ENCODE measurements around the gene NUP98. TPM values are rescaled to one million over a fixed set of nuclear protein-coding genes. Genes with fewer than 3 reads are reported as not detected.

Gene NUP98
- polyA plus RNA-seq, 1 experiment = 145 TPM

DNA sequence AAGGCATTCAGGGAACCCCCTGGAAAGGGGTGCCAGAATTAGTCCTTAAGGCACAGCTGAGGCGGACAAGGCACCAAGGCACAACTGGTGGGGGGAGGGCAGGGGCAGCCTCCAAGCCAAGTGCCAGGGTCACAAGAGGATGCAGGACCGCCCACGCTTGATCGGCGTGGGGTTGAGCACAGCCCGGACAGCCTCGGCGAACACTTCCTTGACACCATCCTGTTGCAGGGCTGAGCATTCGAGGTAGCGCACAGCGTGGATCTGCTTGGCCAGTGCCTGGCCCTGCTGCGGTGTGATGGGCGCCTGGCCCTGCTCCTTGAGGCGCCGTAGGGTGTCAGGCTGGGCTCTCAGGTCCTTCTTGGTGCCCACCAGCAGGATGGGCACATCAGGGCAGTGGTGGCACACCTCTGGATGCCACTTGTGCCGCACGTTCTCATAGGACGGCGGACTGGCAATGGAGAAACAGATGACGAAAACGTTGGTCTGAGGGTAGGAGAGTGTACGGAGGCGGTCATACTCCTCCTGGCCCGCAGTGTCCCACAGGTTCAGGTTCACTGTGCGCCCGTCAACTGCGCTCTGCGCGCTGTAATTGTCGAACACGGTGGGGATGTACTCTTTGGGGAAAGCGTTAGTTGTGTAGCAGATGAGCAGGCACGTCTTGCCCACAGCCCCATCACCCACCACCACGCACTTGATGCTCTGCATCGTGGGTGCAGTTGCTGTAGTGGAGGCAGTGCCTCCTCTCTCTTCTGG is 30.3 kb upstream of the NUP98 start:
- Histone ChIP-seq H3K27me3 (ENCODE audit: control insufficient read depth, insufficient read depth, low read length) (no peaks in the 10 kb centered on the region), H3K36me3 (ENCODE audit: control insufficient read depth, insufficient read depth, low read length) (peaks cover 20% of the 10 kb centered on the region), H3K4me3 (ENCODE audit: low read depth, low read length) (no peak overlapping the region)
- ChIA-PET POLR2A (no interaction called here), CTCF (interaction anchor here (1.7 kb wide), 1 partner anchor 15 kb away, joined by 3 read pairs; no protein-coding TSS in a partner anchor)
- no peak for DNase-seq (ENCODE audit: low read depth)
- TF ChIP-seq, protein P1, sequence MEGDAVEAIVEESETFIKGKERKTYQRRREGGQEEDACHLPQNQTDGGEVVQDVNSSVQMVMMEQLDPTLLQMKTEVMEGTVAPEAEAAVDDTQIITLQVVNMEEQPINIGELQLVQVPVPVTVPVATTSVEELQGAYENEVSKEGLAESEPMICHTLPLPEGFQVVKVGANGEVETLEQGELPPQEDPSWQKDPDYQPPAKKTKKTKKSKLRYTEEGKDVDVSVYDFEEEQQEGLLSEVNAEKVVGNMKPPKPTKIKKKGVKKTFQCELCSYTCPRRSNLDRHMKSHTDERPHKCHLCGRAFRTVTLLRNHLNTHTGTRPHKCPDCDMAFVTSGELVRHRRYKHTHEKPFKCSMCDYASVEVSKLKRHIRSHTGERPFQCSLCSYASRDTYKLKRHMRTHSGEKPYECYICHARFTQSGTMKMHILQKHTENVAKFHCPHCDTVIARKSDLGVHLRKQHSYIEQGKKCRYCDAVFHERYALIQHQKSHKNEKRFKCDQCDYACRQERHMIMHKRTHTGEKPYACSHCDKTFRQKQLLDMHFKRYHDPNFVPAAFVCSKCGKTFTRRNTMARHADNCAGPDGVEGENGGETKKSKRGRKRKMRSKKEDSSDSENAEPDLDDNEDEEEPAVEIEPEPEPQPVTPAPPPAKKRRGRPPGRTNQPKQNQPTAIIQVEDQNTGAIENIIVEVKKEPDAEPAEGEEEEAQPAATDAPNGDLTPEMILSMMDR (IDR thresholded peaks at IDR 0.05; ENCODE audit: insufficient read depth, low read depth, low read length) = no peak

DNA sequence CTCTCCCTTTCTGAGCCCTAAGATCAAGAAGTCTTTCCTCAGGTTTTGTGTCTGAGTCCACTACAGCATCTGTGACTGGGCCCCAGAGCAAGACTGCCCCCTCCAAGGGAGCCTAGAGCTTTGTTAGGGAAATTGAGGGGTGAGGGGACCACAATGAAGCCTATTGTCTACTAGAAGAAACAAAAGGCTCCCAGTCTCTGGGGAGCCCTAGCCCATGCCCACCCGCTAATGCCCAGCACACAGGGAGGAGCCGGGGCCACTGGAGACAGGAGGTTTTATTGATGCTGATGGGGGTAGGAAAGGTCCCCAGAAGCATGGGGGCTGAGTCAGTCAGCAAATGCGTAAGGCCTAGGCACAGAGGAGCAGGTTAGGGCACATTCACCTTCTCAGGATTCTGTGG is 29.4 kb upstream of the NUP98 start:
- TF ChIP-seq, protein P1 (IDR thresholded peaks at IDR 0.05; ENCODE audit: insufficient read depth, low read depth, low read length) = no peak
- Histone ChIP-seq H3K4me3 (ENCODE audit: low read depth, low read length) (no peak overlapping the region), H3K36me3 (ENCODE audit: control insufficient read depth, insufficient read depth, low read length) (peaks cover 20% of the 10 kb centered on the region), H3K27me3 (ENCODE audit: control insufficient read depth, insufficient read depth, low read length) (no peaks in the 10 kb centered on the region)
- DNase-seq (ENCODE audit: low read depth) = no peak
- CTCF ChIA-PET = interaction anchor here (1.7 kb wide), 1 partner anchor 14 kb away, joined by 3 read pairs; no protein-coding TSS in a partner anchor
- POLR2A ChIA-PET = no interaction called here

DNA sequence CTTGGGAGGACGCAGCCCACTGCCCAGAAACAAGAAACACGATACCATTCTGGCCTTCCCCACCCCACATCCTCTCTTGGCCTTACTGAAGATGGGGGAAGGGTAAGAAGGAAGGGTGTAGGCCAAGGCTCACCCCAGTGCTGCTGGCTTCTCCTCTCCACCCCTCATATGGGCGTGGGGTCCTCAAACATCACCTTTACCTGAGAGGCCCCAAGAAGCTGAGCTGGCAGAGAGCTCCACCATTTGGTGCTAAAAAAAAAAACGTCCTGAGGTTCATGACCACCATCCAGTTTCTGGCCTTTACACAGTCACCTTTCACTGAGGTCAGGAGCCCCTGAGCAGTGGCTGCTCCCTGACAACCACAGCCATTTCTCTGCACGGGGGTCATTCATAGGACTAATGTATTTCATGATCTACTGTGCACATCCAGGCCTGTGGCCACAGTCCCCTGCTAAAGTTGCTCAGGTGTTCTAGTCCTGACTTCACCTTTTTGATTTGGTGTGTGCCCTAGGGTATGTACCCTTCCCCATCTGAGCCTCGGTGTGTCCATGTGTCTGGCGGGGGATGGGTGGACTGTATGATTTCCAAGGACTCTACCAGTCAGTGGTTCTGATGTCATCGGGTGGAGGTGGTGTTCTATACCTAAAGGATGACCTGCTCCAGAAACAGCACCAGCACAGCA is 28.3 kb upstream of the NUP98 start:
- Histone ChIP-seq H3K27me3 (ENCODE audit: control insufficient read depth, insufficient read depth, low read length) (no peaks in the 10 kb centered on the region), H3K36me3 (ENCODE audit: control insufficient read depth, insufficient read depth, low read length) (peaks cover 17% of the 10 kb centered on the region), H3K4me3 (ENCODE audit: low read depth, low read length) (no peak overlapping the region)
- no peak for DNase-seq (ENCODE audit: low read depth)
- ChIA-PET POLR2A (no interaction called here), CTCF (interaction anchor here (1.0 to 1.7 kb wide), 4 partner anchors 13 to 16 kb away, joined by 3 to 4 read pairs (median 3); no protein-coding TSS in a partner anchor)
- TF ChIP-seq, protein P1 (IDR thresholded peaks at IDR 0.05; ENCODE audit: insufficient read depth, low read depth, low read length) = no peak

DNA sequence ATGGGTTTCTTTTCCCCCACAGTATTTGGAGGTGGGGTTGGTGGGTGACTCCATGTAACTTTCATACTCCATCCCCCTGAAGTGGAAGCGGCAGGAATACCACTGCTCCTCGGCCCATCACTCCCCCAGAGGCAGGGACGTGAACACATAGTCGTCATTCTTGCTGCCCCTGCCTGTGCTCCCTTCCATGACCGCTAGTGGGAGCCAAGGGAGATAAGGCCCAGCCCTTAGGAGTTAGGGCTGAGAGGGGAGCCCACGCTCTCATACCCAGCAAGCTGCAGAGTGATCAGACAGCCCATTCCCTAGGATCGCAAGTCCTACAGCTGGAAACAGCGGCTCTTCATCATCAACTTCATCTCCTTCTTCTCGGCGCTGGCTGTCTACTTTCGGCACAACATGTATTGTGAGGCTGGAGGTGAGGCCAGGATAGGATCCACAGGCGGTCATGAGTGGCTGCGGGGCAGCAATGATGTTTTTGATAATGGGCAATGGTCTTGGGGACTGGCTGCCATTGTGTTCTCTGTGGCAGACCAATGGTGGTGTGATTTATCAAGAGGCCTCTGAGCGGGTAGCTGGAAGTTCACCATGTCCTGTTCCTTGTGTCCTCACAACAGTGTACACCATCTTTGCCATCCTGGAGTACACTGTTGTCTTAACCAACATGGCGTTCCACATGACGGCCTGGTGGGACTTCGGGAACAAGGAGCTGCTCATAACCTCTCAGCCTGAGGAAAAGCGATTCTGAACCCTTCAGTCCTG is 27.5 kb upstream of the NUP98 start:
- CTCF ChIA-PET = interaction anchor here (0.9 to 1.4 kb wide), 4 partner anchors 11 to 16 kb away, joined by 3 to 4 read pairs (median 3); no protein-coding TSS in a partner anchor
- H3K4me3 ChIP-seq (ENCODE audit: low read depth, low read length) = no peak overlapping the region
- no peaks in the 10 kb centered on the region for H3K27me3 ChIP-seq (ENCODE audit: control insufficient read depth, insufficient read depth, low read length)
- TF ChIP-seq, protein P1 (IDR thresholded peaks at IDR 0.05; ENCODE audit: insufficient read depth, low read depth, low read length) = peak; percentile 55
- POLR2A ChIA-PET = no interaction called here
- DNase-seq (ENCODE audit: low read depth) = no peak
- peaks cover 16% of the 10 kb centered on the region for H3K36me3 ChIP-seq (ENCODE audit: control insufficient read depth, insufficient read depth, low read length)
